KMS-11 (cell line): Measurements from ENCODE around the gene NAV2.

Experiments
- H2AFZ ChIP-seq: fragments of 200-600 bp; sonication (generic); 2 replicates; pipeline ENCODE4 v1.6.1; 2016; ENCODE audit warnings: antibody characterized with exemption, mixed run types, low read depth
- H3K27ac ChIP-seq: fragments of 200-600 bp; sonication (generic); 2 replicates; pipeline ENCODE4 v1.6.1; 2016; ENCODE audit warnings: mild to moderate bottlenecking, mixed run types
- H3K27me3 ChIP-seq: fragments of 200-600 bp; sonication (generic); 2 replicates; pipeline ENCODE4 v1.6.1; 2017; ENCODE audit warnings: mild to moderate bottlenecking, low read depth, mixed run types, moderate library complexity; ENCODE audit not compliant: insufficient read depth
- H3K36me3 ChIP-seq: fragments of 200-600 bp; sonication (generic); 2 replicates; pipeline ENCODE4 v1.6.1; 2017; ENCODE audit warnings: mild to moderate bottlenecking, mixed run types; ENCODE audit not compliant: insufficient read depth
- H3K4me1 ChIP-seq: fragments of 200-600 bp; sonication (generic); 2 replicates; pipeline ENCODE4 v1.6.1; 2016; ENCODE audit warnings: mild to moderate bottlenecking, low read depth, mixed run types; ENCODE audit not compliant: poor library complexity, severe bottlenecking
- H3K4me2 ChIP-seq: fragments of 200-600 bp; sonication (generic); 2 replicates; pipeline ENCODE4 v1.7.0; 2016; ENCODE audit warnings: mild to moderate bottlenecking, mixed run types
- H3K4me3 ChIP-seq: fragments of 200-600 bp; sonication (generic); IDR thresholded peaks from 2 replicates; pipeline ENCODE4 v1.6.1; 2017; ENCODE audit warnings: low read depth, low read length, mixed read lengths; ENCODE audit not compliant: insufficient read depth
- H3K79me2 ChIP-seq: fragments of 200-600 bp; sonication (generic); 2 replicates; pipeline ENCODE4 v1.6.1; 2016; ENCODE audit warnings: low read depth, mixed run types; ENCODE audit not compliant: insufficient read depth
- H3K9ac ChIP-seq: fragments of 200-600 bp; sonication (generic); 2 replicates; pipeline ENCODE4 v1.6.1; 2016; ENCODE audit warnings: mild to moderate bottlenecking, mixed run types
- H4K20me1 ChIP-seq: fragments of 200-600 bp; sonication (generic); 2 replicates; pipeline ENCODE4 v1.6.1; 2016; ENCODE audit warnings: mild to moderate bottlenecking, mixed run types; ENCODE audit not compliant: insufficient read depth
- CTCF ChIP-seq: fragments of 200-600 bp; sonication (generic); conservative IDR thresholded peaks from 2 replicates; pipeline ENCODE4 v1.6.1; 2017; ENCODE audit warnings: low read depth, mild to moderate bottlenecking, antibody characterized with exemption, low read length, moderate library complexity, mixed read lengths

The NAV2 gene

GRCh38 chr11:19696904-19697303, 15.7 kb upstream of the NAV2 start:
- H3K4me3 ChIP-seq = no peak overlapping the region
- TF ChIP-seq CTCF = no peak
- H2AFZ ChIP-seq = no peak overlapping the region

DNA sequence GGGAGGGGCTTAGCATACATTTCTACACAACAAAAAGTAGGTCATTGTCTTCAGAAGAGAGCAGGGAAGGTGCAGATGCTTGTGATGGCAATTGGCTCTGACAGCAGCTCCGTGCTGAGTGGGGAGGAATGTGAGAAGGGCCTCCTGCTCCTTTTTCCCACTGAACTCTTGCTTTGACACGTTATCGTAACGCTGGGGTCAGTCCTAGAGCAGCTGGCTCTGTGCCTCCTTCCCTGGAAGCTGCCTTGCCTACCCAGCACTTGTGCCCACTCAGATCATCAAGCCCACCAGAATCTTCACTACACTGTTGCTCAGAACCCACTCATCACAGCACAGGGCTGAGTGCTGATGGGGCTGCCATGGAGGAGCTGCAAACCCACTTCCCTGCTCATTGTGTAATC, 14.9 kb upstream of the NAV2 start:
- TF ChIP-seq CTCF = no peak
- no peaks in the 10 kb centered on the region for H3K79me2 ChIP-seq
- H3K36me3 ChIP-seq = no peaks in the 10 kb centered on the region
- H3K4me1 ChIP-seq = peaks cover 3% of the 10 kb centered on the region
- H3K27me3 ChIP-seq = no peaks in the 10 kb centered on the region
- no peak overlapping the region for H3K9ac ChIP-seq
- H4K20me1 ChIP-seq = no peaks in the 10 kb centered on the region
- no peak overlapping the region for H2AFZ ChIP-seq
- no peak overlapping the region for H3K27ac ChIP-seq
- no peak overlapping the region for H3K4me2 ChIP-seq
- no peak overlapping the region for H3K4me3 ChIP-seq

More at GRCh38 chr11:19696904-19697303, 15.7 kb upstream of the NAV2 start:
- no peak overlapping the region for H3K27ac ChIP-seq
- H3K4me2 ChIP-seq = no peak overlapping the region
- H3K9ac ChIP-seq = no peak overlapping the region
- H3K36me3 ChIP-seq = no peaks in the 10 kb centered on the region
- no peaks in the 10 kb centered on the region for H3K79me2 ChIP-seq
- no peaks in the 10 kb centered on the region for H3K27me3 ChIP-seq
- H3K4me1 ChIP-seq = peaks cover 3% of the 10 kb centered on the region
- H4K20me1 ChIP-seq = no peaks in the 10 kb centered on the region

GRCh38 chr11:19698493-19699292, 13.9 kb upstream of the NAV2 start:
- no peak overlapping the region for H3K4me2 ChIP-seq
- TF ChIP-seq CTCF = no peak
- H3K27me3 ChIP-seq = no peaks in the 10 kb centered on the region
- no peak overlapping the region for H3K27ac ChIP-seq
- H3K79me2 ChIP-seq = no peaks in the 10 kb centered on the region
- no peaks in the 10 kb centered on the region for H4K20me1 ChIP-seq
- no peak overlapping the region for H3K9ac ChIP-seq
- H3K36me3 ChIP-seq = no peaks in the 10 kb centered on the region
- peaks cover 3% of the 10 kb centered on the region for H3K4me1 ChIP-seq
- H2AFZ ChIP-seq = no peak overlapping the region
- H3K4me3 ChIP-seq = no peak overlapping the region

DNA sequence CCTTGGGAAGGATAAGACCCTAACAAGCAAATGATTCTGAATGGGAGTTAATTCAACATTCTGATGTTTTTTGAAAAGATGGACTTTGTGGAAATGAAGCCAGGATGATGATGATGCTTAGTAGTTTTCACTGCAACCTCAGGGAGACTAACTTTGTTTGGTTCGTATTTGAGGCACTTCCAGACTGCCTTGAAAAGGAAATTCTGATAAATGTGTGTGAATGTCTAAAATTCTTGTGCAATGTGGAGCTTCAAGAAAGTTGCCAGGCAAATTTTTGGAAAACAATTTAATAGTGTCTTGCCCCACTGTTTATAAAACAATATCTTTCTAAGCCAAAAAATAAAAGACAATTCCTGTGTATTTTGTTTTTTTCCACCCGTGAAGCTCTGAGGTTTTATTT, 11.2 kb upstream of the NAV2 start:
- Histone ChIP-seq H2AFZ (no peak overlapping the region), H3K79me2 (no peaks in the 10 kb centered on the region), H4K20me1 (no peaks in the 10 kb centered on the region), H3K36me3 (no peaks in the 10 kb centered on the region), H3K4me2 (no peak overlapping the region), H3K27me3 (no peaks in the 10 kb centered on the region), H3K4me3 (no peak overlapping the region), H3K27ac (no peak overlapping the region), H3K4me1 (peaks cover 3% of the 10 kb centered on the region), H3K9ac (no peak overlapping the region)
- TF ChIP-seq CTCF = no peak
